ENCODE data around the gene CRYGB.

GRCh38 chr2:208130712-208131110 is 15.2 kb downstream of the CRYGB start:
- no peak for TF ChIP-seq NR3C1 (CRISPR knock-in tag; conservative IDR thresholded peaks at IDR 0.05; ENCODE audit: low read depth)
- no peak for TF ChIP-seq CTCF (IDR thresholded peaks at IDR 0.05)
- TF ChIP-seq, protein P1, sequence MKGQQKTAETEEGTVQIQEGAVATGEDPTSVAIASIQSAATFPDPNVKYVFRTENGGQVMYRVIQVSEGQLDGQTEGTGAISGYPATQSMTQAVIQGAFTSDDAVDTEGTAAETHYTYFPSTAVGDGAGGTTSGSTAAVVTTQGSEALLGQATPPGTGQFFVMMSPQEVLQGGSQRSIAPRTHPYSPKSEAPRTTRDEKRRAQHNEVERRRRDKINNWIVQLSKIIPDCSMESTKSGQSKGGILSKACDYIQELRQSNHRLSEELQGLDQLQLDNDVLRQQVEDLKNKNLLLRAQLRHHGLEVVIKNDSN (CRISPR knock-in tag; IDR thresholded peaks at IDR 0.05): no peak
- TF ChIP-seq IRF2 (CRISPR knock-in tag; IDR thresholded peaks at IDR 0.05; ENCODE audit: borderline replicate concordance, low read depth): no peak
- TF ChIP-seq TEAD1 (CRISPR knock-in tag; IDR thresholded peaks at IDR 0.05): no peak
- no peak for TF ChIP-seq NFE2L1 (CRISPR knock-in tag; IDR thresholded peaks at IDR 0.05)
- TF ChIP-seq FOXK1 (CRISPR knock-in tag; IDR thresholded peaks at IDR 0.05): no peak
- TF ChIP-seq PRRX2 (CRISPR knock-in tag; IDR thresholded peaks at IDR 0.05): no peak
- no peak for TF ChIP-seq MAX (CRISPR knock-in tag; IDR thresholded peaks at IDR 0.05)
- TF ChIP-seq MLX (CRISPR knock-in tag; IDR thresholded peaks at IDR 0.05): no peak
- TF ChIP-seq SMAD4 (CRISPR knock-in tag; IDR thresholded peaks at IDR 0.05): no peak
